Activated CD4-positive, alpha-beta T cell treated with anti-CD3 and anti-CD28 coated beads, Interleukin-2, Interleukin-4, amounts not matched to agents 100 ng/mL and 50 ng/mL, durations not matched to agents 16 hours and 8 hours (primary cell): ENCODE data around the gene KCND2.

Experiments
- DNase-seq: peaks from one replicate; pipeline ENCODE4 v3.0.0-alpha.2; 2020; ENCODE audit warnings: low spot score

Gene KCND2

DNA sequence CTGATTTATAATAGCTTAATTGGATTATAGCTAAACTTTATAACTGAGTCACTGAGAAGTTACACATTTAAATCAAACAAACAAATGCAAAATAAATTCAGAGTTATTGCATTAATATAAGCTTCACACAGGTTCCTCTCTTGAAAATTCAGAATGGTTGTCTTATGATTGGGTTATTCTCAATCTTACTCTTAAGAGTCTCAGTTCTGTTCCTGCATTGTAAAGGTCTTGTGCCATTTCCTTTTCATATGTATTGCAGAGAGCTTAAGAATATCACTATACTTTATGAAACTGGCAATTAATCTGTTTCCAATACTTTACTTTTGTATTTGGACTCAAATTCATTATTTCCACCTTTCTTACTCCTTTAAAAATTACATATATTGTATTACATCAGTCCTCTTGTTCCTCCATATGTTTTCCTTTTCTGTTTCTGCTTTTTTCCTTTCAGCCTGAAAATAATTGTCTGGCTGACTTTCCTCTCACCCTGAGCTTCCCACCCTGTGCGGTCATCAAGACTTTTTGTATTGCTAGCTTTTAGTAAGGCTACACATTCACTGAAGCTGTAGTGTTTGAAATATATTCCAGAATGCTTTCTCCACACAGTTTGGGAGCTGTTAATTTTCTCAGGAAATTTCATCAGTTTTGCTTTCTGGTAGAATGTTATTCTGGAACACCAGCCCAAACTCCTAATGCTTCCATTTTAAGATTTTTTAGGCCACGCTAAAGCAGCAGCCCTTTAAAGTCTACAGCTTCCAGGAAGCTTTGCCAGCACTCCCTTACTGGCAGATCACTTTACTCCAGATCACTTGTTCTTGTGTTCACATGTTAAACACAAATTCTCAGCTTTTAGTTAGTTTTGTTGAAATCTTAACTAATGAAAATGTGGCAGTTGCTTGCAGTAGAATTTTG is 139.4 kb downstream of the KCND2 start:
- no peak for DNase-seq

DNA sequence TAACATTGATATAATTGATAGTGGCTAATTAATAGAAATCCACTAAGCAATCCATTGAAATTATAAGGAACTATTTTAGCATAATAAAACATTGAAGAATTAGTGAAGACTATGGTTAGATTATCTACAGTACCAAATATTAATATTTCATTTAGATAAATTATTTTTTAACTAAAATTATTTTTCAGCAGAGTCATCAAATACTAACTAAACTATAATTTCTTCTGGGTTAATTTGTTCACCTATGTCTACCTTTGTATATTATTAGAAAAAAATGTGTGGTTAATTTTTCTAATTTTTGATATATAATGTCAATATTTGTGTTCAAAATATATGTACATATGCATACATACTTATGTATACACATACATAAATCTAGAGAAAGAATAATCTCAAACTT is 140.2 kb downstream of the KCND2 start:
- DNase-seq, result no peak

DNA sequence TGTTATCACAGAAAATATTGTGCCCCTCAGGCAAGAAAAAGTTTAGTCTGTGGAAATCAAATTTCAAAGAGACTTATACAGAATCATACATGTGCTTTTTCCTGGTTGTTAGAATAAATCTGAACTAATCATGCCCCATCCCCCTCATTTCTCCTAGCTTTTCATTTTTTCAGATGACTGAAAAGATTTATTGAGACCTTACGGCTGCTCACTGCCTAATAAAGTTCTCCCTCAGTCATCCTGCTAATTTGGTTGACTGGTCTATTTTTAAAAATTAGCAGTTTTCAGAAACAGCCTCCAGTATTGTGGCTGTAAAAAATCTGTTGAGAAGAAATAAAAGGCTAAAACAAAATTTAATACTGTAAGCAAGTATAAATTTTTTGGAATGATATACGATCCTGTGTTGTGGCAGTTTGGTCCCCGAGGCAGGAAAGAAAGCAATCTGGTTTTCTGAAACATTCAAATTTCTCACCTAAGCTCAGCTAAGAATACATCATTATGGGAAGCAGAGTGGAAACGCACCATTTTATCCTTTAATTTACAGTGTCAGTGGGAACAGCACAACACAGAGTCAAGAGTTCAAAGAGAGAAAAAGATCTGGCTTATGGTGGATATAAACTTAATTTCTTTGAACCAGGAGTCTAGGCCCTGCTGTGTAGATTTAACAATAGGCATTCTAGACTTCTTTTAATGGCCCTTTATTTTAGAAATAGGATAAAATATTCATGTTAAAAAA is 144.4 kb downstream of the KCND2 start:
- DNase-seq, result no peak

DNA sequence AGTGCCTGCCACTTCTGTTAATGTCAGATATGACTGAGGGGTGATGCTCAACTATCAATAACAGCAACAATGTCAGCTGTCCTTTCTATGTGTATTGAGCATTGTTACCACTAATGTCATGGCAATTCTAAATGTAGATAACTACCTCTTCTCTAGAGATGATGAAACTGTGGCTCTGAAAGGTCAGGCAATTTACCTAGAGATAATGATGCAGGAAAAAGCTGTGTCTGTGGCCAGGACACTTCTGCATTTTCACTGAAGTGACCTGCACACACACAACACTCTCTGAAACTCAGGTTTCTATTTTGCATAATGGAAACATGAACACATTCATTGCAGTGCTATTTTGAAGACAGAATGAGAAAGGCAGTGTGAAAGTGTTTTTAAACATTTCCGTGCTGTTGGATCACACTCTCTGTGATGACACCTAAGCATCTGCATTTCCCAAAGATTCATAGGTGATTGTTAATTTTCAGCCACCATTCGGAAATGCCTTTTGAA is 148.2 kb downstream of the KCND2 start:
- no peak for DNase-seq

DNA sequence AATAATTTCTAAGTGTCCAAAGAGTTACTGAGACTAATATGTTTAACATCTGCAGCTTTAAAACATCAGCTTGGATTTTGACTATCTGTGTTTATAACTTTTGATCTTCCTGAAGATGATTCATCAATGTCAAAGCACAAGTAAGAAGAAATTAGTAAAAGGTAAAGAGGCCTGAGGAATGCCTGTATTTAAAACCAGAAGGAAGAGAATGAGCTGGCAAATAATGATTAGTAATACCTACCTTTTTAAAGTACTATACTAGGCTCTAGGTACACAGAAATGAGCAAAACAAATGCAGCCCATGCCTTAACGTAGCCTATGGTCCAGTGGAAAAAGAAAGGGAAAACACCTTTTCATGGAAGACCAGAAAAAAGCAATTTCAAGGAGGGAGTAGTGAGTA is 158.0 kb downstream of the KCND2 start:
- no peak for DNase-seq

DNA sequence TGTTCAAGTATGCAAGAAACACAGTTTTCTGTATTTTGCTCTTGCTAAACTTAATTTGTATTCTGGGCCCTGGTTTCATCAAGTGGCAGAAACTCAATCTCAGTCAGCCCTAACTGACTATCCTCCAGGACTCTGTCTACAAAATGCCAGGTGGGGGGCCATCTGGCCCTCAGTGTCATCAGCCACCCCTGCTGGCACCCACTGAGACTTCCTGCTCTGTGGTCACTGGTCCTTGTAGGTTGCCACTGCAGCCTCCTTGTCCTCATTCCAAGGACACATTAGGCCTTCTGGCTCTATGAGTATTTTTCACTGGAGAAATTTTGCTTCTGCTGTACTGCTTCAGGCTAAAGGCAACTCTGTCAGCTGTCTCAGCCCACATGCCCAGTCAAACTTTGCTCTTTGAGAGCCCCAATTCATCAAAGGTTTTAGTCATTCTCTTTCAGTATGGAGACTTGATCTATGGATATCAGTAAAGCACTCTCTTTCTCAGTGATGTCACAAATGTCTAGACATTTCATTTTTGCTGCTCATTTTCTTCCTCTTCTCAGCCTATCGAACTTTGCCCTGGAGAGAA is 163.6 kb downstream of the KCND2 start:
- DNase-seq, result no peak

DNA sequence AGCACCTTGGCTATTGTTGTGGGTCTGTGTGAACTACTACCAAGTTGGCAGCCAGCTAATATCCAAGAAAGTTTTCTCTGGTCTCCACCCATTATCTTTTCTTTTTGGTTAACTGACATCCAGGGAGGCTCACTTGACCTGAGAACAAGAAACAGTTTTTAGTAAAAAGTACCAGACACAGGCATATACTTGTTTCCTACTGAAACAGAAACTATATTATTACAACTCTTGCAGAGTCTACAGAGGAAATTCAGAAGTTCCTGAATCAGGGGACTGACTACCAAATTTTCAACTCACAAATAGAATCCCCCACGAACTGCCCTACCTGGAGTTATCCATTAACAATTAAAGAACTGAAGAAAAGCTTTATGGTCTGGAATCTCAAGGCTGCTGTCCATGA is 168.9 kb downstream of the KCND2 start:
- DNase-seq, result no peak

DNA sequence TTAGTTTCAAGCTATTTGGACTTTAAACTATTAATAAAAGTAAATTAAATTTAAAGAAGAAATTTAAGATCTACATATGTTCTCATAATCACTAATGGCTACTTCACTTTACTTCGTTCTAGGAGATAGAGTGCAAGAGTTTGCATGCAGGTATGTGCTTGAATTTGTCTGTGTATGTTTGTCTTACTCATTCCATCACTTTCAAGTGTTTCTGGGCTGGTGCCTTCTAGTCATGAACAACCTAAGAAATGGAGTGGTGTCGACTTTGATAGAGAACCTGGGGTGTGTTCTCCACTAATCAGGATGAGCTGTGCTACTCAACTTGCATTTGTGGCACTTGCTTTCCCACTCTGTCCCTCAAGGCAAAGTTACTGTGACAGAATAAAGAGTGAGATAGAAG is 169.9 kb downstream of the KCND2 start:
- no peak for DNase-seq

DNA sequence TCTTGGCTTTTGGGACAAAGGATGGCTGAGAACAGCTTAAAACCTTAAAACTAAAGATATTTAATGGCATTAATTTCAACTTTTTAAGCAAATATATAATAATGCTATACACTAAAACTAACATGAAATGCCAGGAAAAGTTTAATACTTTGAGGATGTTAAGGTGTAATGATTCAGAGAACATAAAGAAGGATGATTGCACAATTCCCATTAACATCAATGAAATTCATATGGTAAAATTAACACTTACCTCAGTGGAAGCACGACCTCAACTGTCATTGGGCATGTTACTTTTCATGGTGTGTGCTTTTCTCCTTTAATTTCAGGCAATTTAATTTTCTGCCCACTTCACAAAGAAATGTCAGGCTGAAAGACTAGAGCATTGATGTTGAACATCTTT is 171.7 kb downstream of the KCND2 start:
- DNase-seq, result no peak

DNA sequence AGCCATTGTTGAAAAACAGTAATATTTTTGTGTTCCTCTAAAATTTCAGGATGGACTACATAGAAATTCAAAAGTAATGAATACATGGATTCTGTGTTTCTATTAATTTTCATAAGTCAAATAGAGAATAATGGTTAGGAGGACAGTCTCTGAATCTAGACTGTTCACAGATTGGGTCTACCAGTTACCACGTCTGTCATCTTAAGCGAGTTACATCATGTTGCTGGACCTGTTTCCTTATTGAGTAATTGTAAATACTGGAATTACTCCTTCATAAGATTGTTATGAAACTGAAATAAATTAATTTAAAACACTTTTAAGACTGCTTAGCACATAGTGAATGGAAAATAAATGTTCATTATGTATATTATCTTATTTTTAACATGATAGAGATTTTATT is 172.3 kb downstream of the KCND2 start:
- no peak for DNase-seq

DNA sequence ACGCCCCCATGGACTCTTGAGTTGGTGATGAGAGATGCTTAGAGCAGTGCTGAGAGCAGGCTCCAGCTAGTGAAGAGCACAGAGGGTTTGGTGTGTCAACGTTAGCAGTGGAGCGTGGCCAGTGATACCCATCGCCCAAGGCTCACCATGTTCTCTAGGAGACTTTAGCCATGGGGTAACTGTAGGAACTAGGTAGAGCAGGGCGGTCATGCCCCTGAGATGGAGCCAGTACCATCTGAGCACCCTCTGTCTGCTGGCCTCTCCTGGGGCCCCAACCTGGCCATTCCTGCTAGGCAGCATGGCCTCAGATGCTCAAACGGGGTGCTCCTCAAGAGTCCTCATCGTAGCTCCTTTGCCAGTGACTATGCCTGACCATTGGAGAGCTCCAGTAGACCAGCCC is 179.7 kb downstream of the KCND2 start:
- no peak for DNase-seq

DNA sequence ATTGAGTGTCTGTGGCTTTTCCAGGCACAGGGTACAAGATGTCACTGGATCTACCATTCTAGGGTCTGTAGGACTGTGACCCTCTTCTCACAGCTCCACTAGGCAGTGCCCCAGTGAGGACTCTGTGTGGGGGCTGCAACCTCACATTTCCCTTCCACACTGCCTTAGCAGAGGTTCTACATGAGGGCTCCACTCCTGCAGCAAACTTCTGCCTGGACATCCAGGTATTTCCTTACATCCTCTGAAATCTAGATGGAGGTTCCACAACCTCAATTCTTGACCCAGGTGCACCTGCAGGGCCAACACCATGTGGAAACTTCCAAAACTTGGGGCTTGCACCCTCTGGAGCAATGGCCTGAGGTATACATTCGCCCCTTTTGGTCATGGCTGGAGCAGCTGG is 183.7 kb downstream of the KCND2 start:
- no peak for DNase-seq

DNA sequence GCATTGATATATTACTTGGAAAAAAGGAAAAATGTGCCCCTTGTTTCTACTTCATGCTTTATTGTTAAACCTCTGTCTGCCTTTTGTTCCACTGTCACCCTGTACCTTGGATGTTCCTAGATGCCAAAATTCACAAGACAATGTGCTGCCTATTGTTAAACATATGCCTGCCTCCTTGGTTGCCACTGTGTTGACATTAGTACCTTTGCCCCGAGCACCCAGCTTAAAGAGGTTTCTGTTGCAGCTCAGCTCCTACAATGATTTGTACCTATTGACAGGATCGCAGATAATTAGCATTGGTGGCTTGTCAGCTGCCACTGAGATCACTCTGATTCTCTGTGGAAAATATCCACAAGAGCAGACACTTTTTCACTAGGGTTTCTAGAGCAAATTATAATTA is 188.0 kb downstream of the KCND2 start:
- DNase-seq, result no peak

DNA sequence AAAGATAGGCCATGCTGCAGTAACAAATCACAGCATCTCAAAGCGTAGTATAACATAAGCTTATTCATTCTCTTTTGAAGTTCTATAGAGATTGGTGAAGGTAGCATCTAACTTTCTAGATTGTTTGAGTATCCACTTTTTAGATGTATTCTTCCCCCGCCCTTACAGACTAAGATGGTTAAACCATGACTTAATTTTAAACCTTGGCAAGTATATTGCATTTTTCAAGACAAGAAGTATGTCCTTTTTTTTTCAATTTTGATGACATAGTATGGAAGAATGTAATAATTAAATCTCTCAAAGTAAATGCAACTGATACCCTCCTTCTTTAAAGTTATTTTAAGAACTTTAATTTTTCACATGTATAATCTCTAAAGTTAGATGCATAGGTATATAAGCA is 190.0 kb downstream of the KCND2 start:
- no peak for DNase-seq

DNA sequence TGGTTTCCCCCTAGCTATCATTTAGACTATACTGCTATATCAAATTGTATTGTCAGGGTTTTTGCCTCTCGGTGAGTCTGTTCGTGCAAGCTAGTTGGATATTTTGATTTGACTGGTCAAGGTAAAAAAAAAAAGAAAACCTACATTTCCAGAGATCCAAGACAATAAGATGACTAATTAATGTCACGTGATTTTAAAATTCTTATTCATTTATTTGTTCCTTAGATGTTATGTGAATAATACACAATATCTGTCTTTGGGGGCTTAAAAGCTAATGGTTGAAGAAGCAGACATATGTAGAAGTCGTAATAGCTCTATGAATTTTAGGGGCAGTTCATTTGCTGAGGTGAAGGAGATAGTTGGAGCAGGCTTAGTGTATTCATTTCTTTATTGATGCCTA is 191.1 kb downstream of the KCND2 start:
- DNase-seq, result no peak

DNA sequence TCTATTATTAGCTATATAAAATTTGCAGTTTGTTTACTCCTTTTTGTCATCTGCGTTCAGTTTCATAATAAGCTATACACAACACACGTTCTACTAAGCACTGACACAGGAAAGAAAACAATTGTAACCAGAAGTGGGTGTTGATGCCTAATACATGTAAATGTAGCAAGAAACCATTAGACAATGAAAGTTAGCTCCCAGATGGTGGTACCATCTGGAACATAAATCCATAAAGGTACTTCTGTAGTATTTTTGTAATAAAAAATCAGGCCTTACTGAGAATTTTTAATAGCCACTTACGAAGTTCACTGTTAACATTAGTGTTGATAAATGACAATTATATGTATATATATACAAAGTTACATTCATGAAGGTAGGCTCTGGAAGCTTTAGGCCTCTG is 194.7 kb downstream of the KCND2 start:
- DNase-seq, result no peak

DNA sequence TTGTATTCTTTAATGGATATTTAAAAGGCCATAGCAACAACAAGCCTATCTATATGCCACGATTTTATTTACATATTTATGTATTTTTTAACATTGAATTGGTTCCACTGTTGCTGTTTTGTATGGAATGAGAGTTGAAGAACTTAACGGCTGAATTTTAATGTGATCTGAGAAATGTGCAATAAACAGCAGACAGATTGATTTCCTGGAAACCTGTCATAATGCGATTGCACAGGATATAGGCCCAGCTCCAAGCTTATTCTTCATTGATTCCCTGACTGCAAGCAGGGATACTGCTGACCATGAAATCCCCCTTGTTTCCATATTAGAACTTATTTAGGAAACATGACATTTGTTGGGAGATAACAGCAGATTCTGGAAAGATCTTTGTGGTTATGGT is 195.6 kb downstream of the KCND2 start:
- no peak for DNase-seq

DNA sequence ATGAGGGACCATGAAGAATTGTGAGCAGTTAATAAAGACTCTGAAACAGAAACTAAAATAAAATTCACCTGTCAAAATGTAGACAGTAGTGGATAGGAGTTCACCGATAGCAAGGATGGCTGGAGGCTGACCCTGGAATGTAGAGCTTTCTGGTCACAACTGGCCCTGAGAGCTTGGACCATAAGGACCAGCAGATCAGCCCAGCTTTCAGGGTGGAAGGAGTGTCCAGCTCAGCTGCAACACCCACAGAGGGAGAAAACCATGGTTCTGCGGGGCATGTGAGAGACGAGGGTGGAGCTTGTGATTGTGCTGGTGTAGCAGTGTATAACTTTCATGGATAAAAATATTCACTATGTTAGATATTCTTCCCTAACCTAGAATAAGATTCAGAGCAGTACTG is 199.9 kb downstream of the KCND2 start:
- DNase-seq, result no peak

DNA sequence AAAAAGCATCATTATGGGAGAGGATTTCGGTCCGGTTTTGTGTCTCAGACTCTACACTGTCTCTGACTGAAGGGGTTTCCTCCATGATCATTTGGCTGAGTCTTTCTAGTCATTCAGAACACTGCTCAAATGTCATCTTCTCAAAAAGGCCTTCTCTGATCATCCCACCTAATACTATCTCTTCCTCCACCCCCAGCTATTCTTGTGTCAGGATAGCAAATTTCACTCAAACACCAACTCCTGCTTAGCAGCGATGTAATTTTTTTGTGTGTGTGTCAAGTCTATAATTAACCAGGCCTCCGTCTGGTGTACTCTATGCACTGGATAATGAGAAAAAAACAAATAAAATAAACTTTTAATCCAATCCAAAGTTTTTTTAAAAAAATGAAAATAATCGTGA is 200.4 kb downstream of the KCND2 start:
- DNase-seq, result no peak

DNA sequence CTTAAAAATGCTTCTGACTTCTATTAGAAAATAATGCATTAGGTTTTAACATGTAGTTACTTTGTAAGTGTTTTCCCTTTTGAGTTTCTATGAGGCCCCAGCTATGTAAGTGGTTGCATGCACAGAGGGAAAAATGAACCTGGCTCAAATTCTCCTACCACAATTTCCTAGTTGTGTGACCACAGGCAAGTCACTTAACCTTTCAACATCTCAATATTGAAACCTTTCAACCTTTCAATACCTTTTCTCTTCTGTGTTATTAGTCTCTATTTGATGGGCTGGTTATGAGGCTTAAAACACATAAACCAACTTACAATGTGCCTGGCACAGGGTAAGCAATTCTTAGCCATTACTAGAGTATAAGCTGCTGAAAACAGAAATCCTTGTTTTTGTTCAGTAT is 203.0 kb downstream of the KCND2 start:
- DNase-seq, result no peak

DNA sequence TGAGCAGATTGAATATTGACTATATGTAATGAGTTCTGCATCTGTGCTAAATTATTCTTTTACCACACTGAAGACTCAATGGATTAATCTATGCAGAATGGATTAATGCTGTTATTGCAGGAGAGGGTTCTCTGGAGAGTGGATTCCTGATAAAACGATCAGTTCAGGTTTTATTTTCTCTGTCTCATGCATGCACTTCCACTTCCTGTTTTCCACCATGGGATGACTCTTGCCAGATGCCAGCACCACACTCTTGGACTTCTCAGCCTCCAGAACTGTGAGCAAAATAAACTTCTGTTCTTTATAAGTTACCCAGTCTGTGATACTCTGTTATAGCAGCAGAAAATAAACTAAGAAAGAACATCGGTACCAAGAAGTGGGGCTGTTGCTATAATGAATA is 207.5 kb downstream of the KCND2 start:
- DNase-seq, result no peak

DNA sequence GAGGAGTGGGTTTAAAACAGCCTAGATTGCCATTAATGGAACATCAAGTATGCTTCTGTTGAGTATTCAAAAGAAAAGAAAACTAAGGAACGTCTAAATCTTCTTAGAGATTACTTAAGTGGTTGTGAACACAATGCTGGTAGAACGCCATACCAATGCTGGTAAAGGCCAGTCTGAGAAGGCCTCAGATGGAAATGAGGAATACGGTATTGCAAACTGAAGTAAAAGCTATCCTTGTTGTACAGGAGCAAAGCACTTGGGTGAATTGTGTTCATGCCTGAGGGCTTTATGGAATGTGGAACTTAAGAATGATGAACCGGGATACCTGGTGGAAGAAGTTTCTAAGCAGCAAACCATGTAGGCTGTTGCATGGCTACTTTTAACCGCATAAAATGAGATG is 208.0 kb downstream of the KCND2 start:
- no peak for DNase-seq

DNA sequence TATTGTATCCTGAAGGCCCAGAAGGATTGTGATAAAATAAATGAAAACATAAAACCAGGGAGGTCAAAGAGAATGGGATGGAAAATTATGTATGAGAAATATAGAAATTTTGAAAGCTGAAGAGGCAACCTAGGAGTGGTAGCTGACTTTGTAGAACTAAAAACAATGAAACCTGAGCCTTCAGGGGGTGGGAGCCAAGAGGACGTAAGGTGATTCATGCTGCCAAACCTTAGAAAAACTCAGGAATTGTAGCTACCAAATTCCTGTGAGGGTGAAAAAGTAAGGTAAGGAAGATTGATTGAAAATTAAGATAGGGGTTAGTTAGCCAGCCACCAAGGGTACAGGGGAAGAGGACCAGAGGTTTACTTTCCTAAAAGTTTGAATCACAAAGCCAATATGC is 213.2 kb downstream of the KCND2 start:
- DNase-seq, result no peak
